ENCODE measurements around the gene CR1L.
"Not testable (repeated sequence)": the region's sequence is repeated elsewhere in the genome, so short reads cannot be mapped to it uniquely, and the experiment has no call there.

The CR1L gene

GRCh38 chr1:207690551-207690950 is 45.6 kb downstream of the CR1L start:
- FAIRE-seq = not testable (repeated sequence)

DNA sequence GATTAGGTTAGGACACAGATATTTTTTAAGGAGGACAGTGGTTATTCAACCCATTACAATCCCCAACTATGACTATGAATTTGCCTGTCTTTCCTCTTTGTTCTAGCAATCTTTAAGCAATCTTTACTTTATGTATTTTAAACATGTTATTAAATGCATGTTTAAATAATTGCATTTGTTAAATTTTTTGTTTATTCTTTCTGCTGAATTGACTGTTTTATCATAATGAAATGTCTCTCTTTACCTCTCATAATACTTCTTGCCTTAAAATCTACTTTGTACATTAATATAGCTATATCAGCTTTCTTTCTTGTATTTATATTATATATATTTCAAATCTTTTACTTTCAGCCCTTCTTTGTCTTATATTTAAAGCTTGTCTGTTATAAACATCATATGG is 46.1 kb downstream of the CR1L start:
- FAIRE-seq = no peak

GRCh38 chr1:207691841-207692240 is 46.9 kb downstream of the CR1L start:
- FAIRE-seq = no peak

GRCh38 chr1:207692291-207692690 is 47.4 kb downstream of the CR1L start:
- FAIRE-seq = not testable (repeated sequence)

DNA sequence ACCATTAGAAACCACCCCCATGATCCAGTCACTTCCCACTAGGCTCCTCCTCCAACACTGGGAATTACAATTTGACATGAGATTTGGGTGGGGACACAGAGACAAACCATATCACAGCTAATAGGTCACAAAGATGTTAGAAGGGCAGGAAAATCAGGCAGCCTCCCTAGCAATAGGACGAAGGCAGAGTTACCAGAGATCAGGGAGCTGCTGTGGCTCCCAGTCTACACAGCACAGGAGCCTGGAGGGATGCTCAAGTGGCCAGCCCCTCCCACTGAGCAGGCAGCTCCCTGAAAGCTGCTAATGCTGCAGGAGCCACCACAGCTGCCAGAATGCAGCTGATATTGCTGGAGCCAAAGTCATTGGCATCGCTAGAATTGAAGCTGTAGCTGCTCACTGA is 51.0 kb downstream of the CR1L start:
- no peak for FAIRE-seq

DNA sequence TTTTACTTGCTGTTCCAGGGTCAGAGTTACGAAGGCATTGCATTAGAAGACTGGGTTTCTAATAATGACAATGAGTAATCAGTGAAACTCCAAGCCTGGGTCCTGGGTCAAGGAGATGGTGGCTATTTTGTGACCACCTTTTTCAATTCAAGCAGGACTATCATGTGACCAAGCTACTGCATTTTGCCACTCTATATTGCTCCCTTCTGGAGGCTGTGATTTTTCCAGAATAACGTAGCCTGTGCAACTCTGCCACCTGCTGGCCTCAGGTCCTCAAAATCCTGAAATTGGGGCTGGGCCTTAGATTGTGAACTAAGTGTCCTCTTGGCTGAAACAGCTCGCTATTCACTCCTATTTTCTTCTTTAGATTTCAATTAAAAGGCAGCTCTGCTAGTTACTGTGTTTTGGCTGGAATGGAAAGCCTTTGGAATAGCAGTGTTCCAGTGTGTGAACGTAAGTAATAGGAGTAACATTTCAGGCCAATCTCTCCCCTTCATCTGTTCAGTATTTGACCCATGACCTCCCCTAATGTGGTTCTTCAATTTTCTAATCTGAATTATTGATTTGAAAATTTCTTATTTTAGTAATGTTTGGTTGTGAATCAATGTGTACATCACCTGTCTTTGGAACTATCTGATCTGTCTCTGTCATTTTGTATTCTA is 54.0 kb downstream of the CR1L start:
- peak; percentile 3 for FAIRE-seq

DNA sequence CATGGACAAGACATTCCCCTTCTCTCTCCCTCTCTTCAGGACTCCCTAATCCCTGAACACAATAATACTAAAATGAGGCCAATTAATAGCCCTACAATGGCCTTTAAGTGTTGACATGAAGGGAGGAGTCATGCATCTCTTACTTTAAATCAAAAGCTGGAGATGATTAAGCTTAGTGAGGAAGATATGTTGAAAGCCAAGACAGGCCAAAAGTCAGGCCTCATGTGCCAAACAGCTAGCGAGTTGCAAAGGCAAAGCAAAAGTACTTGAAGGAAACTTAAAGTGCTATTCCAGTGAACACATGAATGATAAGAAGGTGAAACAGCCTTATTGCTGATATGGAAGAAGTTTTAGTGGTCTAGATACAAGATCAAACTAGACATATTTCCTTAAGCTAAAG is 57.4 kb downstream of the CR1L start:
- no peak for FAIRE-seq

DNA sequence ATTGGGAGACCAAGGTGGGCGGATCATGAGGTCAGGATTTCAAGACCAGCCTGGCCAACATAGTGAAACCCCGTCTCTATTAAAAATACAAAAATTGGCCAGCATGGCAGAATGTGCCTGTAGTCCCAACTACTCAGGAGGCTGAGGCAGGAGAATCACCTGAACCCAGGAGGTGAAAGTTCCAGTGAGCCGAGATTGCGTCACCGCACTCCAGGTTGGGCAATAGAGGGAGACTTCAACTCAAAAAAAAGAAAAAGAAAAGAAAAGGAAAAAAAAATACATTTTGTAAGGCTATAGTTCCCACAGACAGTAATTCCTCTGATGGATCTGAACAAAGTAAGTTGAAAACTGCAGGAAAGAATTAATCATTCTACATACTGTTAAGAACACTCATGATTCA is 58.8 kb downstream of the CR1L start:
- FAIRE-seq = no peak

DNA sequence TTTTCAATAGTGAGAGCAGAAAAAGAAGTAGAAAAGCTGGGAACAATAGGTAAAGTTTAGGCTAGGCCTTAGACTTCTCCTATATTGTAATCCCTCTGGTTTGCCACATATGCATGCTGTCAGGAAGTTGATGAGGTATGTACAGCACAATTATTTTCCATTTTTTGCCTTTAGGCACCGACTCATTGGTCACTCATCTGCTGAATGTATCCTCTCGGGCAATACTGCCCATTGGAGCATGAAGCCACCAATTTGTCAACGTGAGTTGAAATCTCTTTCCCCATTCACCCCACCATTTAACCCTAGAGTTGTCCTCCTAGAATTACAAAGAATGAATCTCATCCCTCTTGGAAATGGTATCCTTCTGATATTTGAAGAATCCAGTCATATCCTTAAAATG is 63.1 kb downstream of the CR1L start:
- not testable (repeated sequence) for FAIRE-seq

DNA sequence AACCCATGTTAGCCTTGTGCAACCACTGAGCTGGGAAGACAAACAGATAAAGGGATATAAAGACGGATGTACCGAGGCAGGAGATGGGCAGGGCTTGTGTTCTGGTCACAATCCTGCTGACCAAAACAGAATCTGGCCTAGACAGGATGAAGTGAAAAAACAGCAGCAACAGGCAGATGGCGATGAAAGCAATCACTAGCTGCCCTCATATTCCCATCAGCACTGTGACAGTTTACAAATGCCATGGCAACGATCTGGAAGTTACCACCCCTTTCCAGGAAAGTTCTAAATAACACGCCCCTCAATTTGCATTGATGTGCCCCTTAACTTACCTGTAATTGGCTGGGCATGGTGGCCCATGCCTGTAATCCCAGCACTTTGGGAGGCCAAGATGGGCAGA is 66.4 kb downstream of the CR1L start:
- no peak for FAIRE-seq

DNA sequence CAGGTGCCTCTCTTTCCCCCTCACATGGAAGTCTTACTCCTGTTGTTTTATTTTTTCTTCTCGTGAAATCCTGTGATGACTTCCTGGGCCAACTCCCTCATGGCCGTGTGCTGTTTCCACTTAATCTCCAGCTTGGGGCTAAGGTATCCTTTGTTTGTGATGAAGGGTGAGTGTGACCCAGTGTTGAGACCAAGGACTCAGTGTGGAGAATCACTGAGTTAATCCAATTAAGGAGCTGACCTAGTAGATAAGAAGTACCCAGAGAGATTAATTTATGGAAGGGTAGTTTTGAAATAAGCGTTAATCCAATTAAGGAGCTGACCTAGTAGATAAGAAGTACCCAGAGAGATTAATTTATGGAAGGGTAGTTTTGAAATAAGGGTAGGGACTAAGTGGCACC is 67.8 kb downstream of the CR1L start:
- FAIRE-seq = not testable (repeated sequence)

DNA sequence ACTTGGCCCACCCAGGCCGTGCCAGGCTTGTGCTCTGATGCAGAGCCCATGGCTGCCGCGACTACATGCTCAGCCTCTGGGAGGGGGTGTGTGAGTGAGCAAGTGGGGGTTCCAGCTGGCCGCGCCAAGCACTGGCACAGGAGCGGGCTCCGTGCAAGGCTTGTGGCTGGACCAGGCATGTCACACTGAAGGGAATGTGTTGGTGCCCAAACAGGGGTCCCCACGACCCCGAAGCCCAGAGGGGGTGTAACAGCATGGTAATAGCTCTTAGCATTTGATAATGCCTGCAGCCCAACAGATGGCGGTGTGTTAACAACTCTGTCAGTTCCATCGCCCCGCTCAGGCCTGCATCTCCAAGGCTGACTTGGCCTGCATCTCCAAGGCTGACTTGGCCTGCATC is 68.6 kb downstream of the CR1L start:
- FAIRE-seq = no peak

DNA sequence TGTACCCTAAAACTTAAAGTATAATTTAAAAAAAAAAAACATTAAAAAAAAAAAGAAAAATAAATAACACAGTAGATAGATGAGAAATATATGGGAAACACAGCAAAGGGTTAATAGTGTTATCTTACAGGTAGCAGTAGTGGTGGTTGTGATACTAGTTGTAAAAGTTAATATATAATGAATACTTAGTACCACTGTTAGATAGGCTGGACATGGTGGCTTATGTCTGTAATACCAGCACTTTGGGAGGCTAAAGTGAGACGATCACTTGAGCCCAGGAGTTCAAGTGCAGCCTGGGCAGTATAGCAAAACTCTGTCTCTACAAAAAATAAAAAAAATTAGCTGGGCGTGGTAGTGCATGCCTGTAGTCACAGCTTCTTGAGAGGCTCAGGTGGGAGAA is 74.3 kb downstream of the CR1L start:
- FAIRE-seq = no peak

DNA sequence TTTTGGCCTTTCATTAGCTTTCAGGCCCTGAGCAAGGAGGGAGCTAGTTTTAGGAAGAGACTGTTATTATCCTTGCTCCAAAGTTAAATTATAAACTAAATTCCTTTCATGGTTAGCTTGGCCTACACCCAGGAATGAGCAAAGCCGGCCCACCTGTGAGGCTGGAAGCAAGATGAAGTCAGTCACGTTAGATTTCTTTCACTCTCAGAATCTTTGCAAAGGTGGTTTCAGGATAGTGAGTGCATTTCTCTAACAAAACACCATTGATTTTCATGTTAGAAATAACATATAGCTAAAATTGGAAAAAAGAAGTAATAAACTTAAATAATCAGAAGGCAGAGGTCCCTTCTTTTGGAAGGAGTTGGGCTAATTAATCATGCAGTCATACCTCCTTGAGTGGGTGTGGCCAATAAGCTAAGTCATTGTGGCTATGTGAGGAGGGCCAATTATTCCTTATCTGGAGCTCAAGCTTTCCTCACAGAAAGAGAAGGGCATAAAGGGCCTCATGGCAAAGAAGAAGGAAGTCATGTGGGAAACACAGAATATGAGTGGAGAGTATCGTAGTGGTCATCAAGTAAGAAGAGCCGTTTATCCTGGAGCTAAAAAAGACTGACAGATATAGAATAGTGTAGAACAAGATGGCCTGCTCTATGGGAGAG is 83.4 kb downstream of the CR1L start:
- FAIRE-seq = not testable (repeated sequence)

- not testable (repeated sequence) for FAIRE-seq
Observed at GRCh38 chr1:207737503-207738157, 92.7 kb downstream of the CR1L start.

GRCh38 chr1:207738158-207738659 is 93.3 kb downstream of the CR1L start:
- FAIRE-seq = not testable (repeated sequence)

- no peak for FAIRE-seq
Observed at GRCh38 chr1:207740207-207740606, 95.3 kb downstream of the CR1L start.

GRCh38 chr1:207742850-207743555 is 98.1 kb downstream of the CR1L start:
- FAIRE-seq = no peak

DNA sequence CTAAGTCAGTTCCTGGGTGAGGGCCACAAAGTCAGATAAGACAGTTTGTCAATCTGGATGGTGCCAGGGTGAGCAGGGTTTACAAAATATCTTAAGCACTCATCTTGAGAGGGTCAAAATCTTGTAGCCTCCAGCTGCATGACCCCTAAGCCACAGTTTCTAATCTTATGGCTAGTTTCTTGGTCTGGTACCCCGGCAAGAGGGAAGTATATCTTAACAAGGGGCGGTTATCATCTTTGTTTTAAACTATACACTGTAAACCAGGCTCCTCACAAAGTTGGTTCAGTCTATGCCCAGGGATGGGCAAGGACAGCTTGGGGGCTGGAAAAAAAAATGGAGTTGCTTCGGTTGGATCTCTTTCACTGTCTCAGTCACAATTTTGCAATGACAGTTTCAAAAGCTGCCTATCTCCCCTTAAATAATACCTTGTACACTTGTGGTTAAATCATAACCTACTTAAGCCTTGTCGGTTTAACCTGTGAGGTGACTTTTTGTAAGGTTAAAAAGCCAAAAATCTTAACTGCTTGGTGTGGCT is 99.1 kb downstream of the CR1L start:
- FAIRE-seq = no peak

GRCh38 chr1:207745285-207745684 is 100.4 kb downstream of the CR1L start:
- no peak for FAIRE-seq

- FAIRE-seq = peak; percentile 3
Observed at GRCh38 chr1:207745839-207746767, 101.2 kb downstream of the CR1L start.

Data from G401.6 (cell line).